H1 (cell line): ENCODE results near the gene EPRS1. TPM values are rescaled to one million over a fixed set of nuclear protein-coding genes. Genes with fewer than 3 reads are reported as not detected.

Experiments used
- CTCF ChIA-PET: fragments of 300-600 bp; sonication (Branson Sonifier 250); formaldehyde crosslinking; loops from one replicate; lab custom pipeline; 2021; ENCODE audit not compliant: partially characterized antibody; lab: Charles Lee
- POLR2A ChIA-PET: fragments of 300-600 bp; sonication (Branson Sonifier 250); formaldehyde crosslinking; loops from one replicate; lab custom pipeline; 2021; ENCODE audit warnings: inconsistent platforms; ENCODE audit not compliant: partially characterized antibody; lab: Charles Lee
- DNase-seq, 2 experiments: peaks; one replicate each; pipeline versions ENCODE4 v3.0.0 to v3.0.0-alpha.2; 2010 to 2022; ENCODE audit warnings: low spot score in 2 of 2, low read depth in 1 of 2, mixed read lengths in 1 of 2
- FAIRE-seq: peaks from 2 replicates; lab custom pipeline; 2011; peaks lifted over from hg19 to GRCh38; lab: Jason Lieb, UNC
- H2AFZ ChIP-seq: 2 replicates; pipeline ENCODE4 v1.8.1; 2012; ENCODE audit warnings: low read length, inconsistent platforms
- H2AK5ac ChIP-seq: 2 replicates; pipeline ENCODE4 v1.6.1; 2013; ENCODE audit warnings: low read depth, low read length
- H2BK120ac ChIP-seq: replicated peaks from 2 replicates; pipeline ENCODE3; 2013; ENCODE audit warnings: low read depth, low read length, inconsistent platforms
- H2BK12ac ChIP-seq: 2 replicates; pipeline ENCODE4 v1.6.1; 2013; ENCODE audit warnings: low read depth, low read length
- H2BK15ac ChIP-seq: 2 replicates; pipeline ENCODE4 v1.6.1; 2013; ENCODE audit warnings: low read length
- H2BK20ac ChIP-seq: 2 replicates; pipeline ENCODE4 v1.6.1; 2013; ENCODE audit warnings: low read length
- H2BK5ac ChIP-seq: 2 replicates; pipeline ENCODE4 v1.6.1; 2013; ENCODE audit warnings: low read depth, low read length
- H3K14ac ChIP-seq: 2 replicates; pipeline ENCODE4 v1.6.1; 2013; ENCODE audit warnings: inconsistent platforms; ENCODE audit not compliant: insufficient read length
- H3K18ac ChIP-seq: 2 replicates; pipeline ENCODE4 v1.6.1; 2013; ENCODE audit warnings: low read length; ENCODE audit errors: extremely low read depth
- H3K23ac ChIP-seq: 2 replicates; pipeline ENCODE4 v1.6.1; 2013; ENCODE audit warnings: inconsistent platforms; ENCODE audit not compliant: insufficient read length
- H3K23me2 ChIP-seq: 2 replicates; pipeline ENCODE4 v1.6.1; 2013; ENCODE audit warnings: low read depth, low read length
- H3K27ac ChIP-seq: 2 replicates; pipeline ENCODE4 v1.6.1; 2011; ENCODE audit warnings: low read depth, low read length, inconsistent platforms
- H3K27me3 ChIP-seq, 4 experiments: replicated peaks in 1 of 4; 1 replicate in 1 of 4; 2 replicates in 3 of 4; pipeline versions ENCODE4 v1.6.1 to v1.8.1; 2011 to 2013; ENCODE audit warnings: low read length in 3 of 4, mild to moderate bottlenecking in 3 of 4, inconsistent platforms in 2 of 4, mixed read lengths in 2 of 4, moderate library complexity in 1 of 4; ENCODE audit not compliant: control insufficient read depth in 3 of 4, insufficient read depth in 3 of 4; ENCODE audit errors: extremely low read depth in 1 of 4
- H3K36me3 ChIP-seq, 4 experiments: 2 replicates each; pipeline versions ENCODE4 v1.6.1 to v1.8.1; 2011 to 2013; ENCODE audit warnings: mild to moderate bottlenecking in 4 of 4, low read length in 3 of 4, moderate library complexity in 2 of 4, control low read depth in 1 of 4, inconsistent platforms in 1 of 4; ENCODE audit not compliant: insufficient read depth in 4 of 4, control insufficient read depth in 2 of 4
- H3K4ac ChIP-seq: replicated peaks from 2 replicates; pipeline ENCODE3; 2013; ENCODE audit warnings: low read length, low read depth, mixed read lengths, inconsistent platforms; ENCODE audit not compliant: insufficient read length
- H3K4me1 ChIP-seq, 4 experiments: replicated peaks in 1 of 4; 1 replicate in 1 of 4; 2 replicates in 3 of 4; pipeline versions ENCODE4 v1.6.1 to v1.8.1; 2011 to 2013; ENCODE audit warnings: low read length in 3 of 4, inconsistent platforms in 2 of 4, mixed read lengths in 1 of 4; ENCODE audit not compliant: insufficient read depth in 4 of 4, control insufficient read depth in 3 of 4
- H3K4me2 ChIP-seq, 2 experiments: 2 replicates each; pipeline versions ENCODE4 v1.6.1 to v1.8.1; 2011 to 2013; ENCODE audit warnings: low read depth in 2 of 2, low read length in 2 of 2, control low read depth in 1 of 2, inconsistent platforms in 1 of 2, mild to moderate bottlenecking in 1 of 2; ENCODE audit not compliant: insufficient read depth in 1 of 2
- H3K4me3 ChIP-seq, 4 experiments: fragments of 200-600, 300-600 bp in 1 of 4; sonication (generic), shearing (Covaris generic), sonication (Bioruptor Twin) in 1 of 4; 2 replicates each; pipeline versions ENCODE4 v1.5.1 to v1.8.1; 2011 to 2016; ENCODE audit warnings: low read length in 4 of 4, low read depth in 3 of 4, control low read depth in 2 of 4, inconsistent platforms in 2 of 4, mild to moderate bottlenecking in 2 of 4, mixed read lengths in 1 of 4, moderate library complexity in 1 of 4; ENCODE audit not compliant: insufficient read depth in 2 of 4; ENCODE audit errors: extremely low read depth in 1 of 4
- H3K56ac ChIP-seq: replicated peaks from 2 replicates; pipeline ENCODE3; 2013; ENCODE audit warnings: low read depth, mild to moderate bottlenecking, mixed read lengths, low read length, inconsistent platforms; ENCODE audit not compliant: insufficient read length
- H3K79me1 ChIP-seq: 2 replicates; pipeline ENCODE4 v1.6.1; 2013; ENCODE audit warnings: low read depth, low read length, control low read depth
- H3K79me2 ChIP-seq, 2 experiments: 2 replicates each; pipeline versions ENCODE4 v1.6.1 to v1.8.1; 2012 to 2013; ENCODE audit warnings: low read length in 2 of 2, mild to moderate bottlenecking in 2 of 2, inconsistent platforms in 1 of 2; ENCODE audit not compliant: insufficient read depth in 2 of 2, control insufficient read depth in 1 of 2
- H3K9ac ChIP-seq, 4 experiments: replicated peaks in 1 of 4; 1 replicate in 1 of 4; 2 replicates in 3 of 4; pipeline versions ENCODE4 v1.6.1 to v1.8.1; 2011 to 2013; ENCODE audit warnings: low read depth in 3 of 4, low read length in 3 of 4, control low read depth in 2 of 4, mild to moderate bottlenecking in 2 of 4, moderate library complexity in 2 of 4, inconsistent platforms in 1 of 4; ENCODE audit errors: extremely low read depth in 1 of 4
- H3K9me3 ChIP-seq, 2 experiments: 2 replicates each; pipeline versions ENCODE4 v1.6.1 to v1.8.1; 2012 to 2013; ENCODE audit warnings: mild to moderate bottlenecking in 2 of 2, moderate library complexity in 2 of 2, control low read depth in 1 of 2, inconsistent platforms in 1 of 2, low read depth in 1 of 2, low read length in 1 of 2, mixed read lengths in 1 of 2; ENCODE audit not compliant: insufficient read depth in 2 of 2
- H4K20me1 ChIP-seq, 2 experiments: replicated peaks in 1 of 2; 2 replicates each; pipeline versions ENCODE3 to v1.8.1; 2011 to 2013; ENCODE audit warnings: inconsistent platforms in 2 of 2, low read length in 2 of 2, mild to moderate bottlenecking in 1 of 2; ENCODE audit not compliant: insufficient read depth in 2 of 2, control insufficient read depth in 1 of 2
- H4K5ac ChIP-seq: 2 replicates; pipeline ENCODE4 v1.6.1; 2013; ENCODE audit warnings: low read length, low read depth, mixed read lengths, inconsistent platforms; ENCODE audit not compliant: insufficient read length
- H4K8ac ChIP-seq: 2 replicates; pipeline ENCODE4 v1.8.0; 2013; ENCODE audit warnings: mild to moderate bottlenecking, moderate library complexity, low read length, inconsistent platforms; ENCODE audit not compliant: insufficient read depth; ENCODE audit errors: extremely low read depth
- H4K91ac ChIP-seq: replicated peaks from 2 replicates; pipeline ENCODE3; 2013; ENCODE audit warnings: low read length, mixed read lengths, inconsistent platforms; ENCODE audit not compliant: insufficient read length
- ASH2L ChIP-seq: fragments of 200-600, 300-600 bp; sonication (generic); IDR thresholded peaks from one replicate; pipeline ENCODE4 v1.7.1; 2017; ENCODE audit warnings: low read length
- BACH1 ChIP-seq: IDR thresholded peaks from 2 replicates; pipeline ENCODE4 v1.6.1; 2012; ENCODE audit warnings: low read length, improper control_type of control experiment
- CBX8 ChIP-seq: fragments of 300-800, 300-1000 bp; sonication (generic); IDR thresholded peaks from 2 replicates; pipeline ENCODE4 v1.7.1; 2016; ENCODE audit warnings: low read depth, low read length, borderline replicate concordance
- CEBPB ChIP-seq: IDR thresholded peaks from 2 replicates; pipeline ENCODE4 v1.6.1; 2012; ENCODE audit warnings: low read depth, low read length
- CREB1 ChIP-seq: IDR thresholded peaks from 2 replicates; pipeline ENCODE4 v1.6.1; 2012; ENCODE audit warnings: inconsistent platforms
- GTF2F1 ChIP-seq: IDR thresholded peaks from 2 replicates; pipeline ENCODE4 v1.6.1; 2012; ENCODE audit warnings: low read depth, low read length, improper control_type of control experiment, borderline replicate concordance
- KDM1A ChIP-seq: fragments of 200-600, 300-600 bp; sonication (generic); IDR thresholded peaks from 2 replicates; pipeline ENCODE4 v1.7.1; 2016; ENCODE audit warnings: mild to moderate bottlenecking, low read length, borderline replicate concordance
- KDM5A ChIP-seq: fragments of 200-600 bp; IDR thresholded peaks from 2 replicates; pipeline ENCODE4 v1.7.1; 2012; ENCODE audit warnings: mild to moderate bottlenecking, low read length, inconsistent platforms, mixed read lengths
- NANOG ChIP-seq: IDR thresholded peaks from 2 replicates; pipeline ENCODE4 v1.6.1; 2011; ENCODE audit warnings: low read length, low read depth, mild to moderate bottlenecking, inconsistent platforms; ENCODE audit not compliant: insufficient read depth, poor library complexity, severe bottlenecking
- POLR2A ChIP-seq, 2 experiments: IDR thresholded peaks; 1 replicate in 1 of 2; 2 replicates in 1 of 2; pipeline ENCODE4 v1.6.1; 2011; ENCODE audit warnings: low read depth in 2 of 2, low read length in 2 of 2, mild to moderate bottlenecking in 2 of 2; ENCODE audit errors: control extremely low read depth in 1 of 2
- POLR2AphosphoS5 ChIP-seq: IDR thresholded peaks from 2 replicates; pipeline ENCODE4 v1.6.1; 2011; ENCODE audit warnings: low read depth, low read length
- SP4 ChIP-seq: IDR thresholded peaks from 2 replicates; pipeline ENCODE4 v1.6.1; 2012; ENCODE audit warnings: low read length, inconsistent platforms
- WGBS, 2 experiments: shearing (Covaris generic) in 1 of 2; methylation state at CpG; one replicate each; pipeline versions ENCODE4 v1.1.6 to v1.1.7; 2013 to 2015; ENCODE audit warnings: low lambda C conversion rate in 2 of 2, mixed read lengths in 2 of 2, inconsistent platforms in 1 of 2, low coverage in 1 of 2, missing lambda C conversion rate in 1 of 2; ENCODE audit not compliant: insufficient replicate concordance in 2 of 2, insufficient coverage in 1 of 2, insufficient read length in 1 of 2; ENCODE audit errors: extremely low coverage in 1 of 2, missing lambda C conversion rate in 1 of 2; 5-methylcytosine and 5-hydroxymethylcytosine counted together
- polyA plus RNA-seq, 7 experiments: library from polyadenylated mRNA; depleted of rRNA in 3 of 7; stranded (reverse) in 5 of 7; unstranded in 2 of 7; fragments of >200 nt in 5 of 7; fragments of 200-250 nt in 2 of 7; gene quantifications; 1 replicate in 5 of 7; 2 replicates in 1 of 7; 4 replicates in 1 of 7; pipeline versions ENCODE4 v1.2.1 to v1.2.3, GENCODE V29; 2011 to 2013; ENCODE audit warnings: missing spikeins in 2 of 7, mixed read lengths in 2 of 7
- total RNA-seq: library from RNA; stranded (reverse); fragmentation: NEBNext Ultra II Directional; extraction: Animal tissue kit (Norgen Biotek cat#: 25700); gene quantifications from 2 replicates; pipeline ENCODE4 v1.2.1, GENCODE V29; 2021
- TF ChIP-seq, protein P1 (sequence below): IDR thresholded peaks from 2 replicates; pipeline ENCODE4 v1.6.1; 2011; ENCODE audit warnings: low read length, improper control_type of control experiment

EPRS1 gene
- total and polyA plus RNA-seq, 2 of the 8 experiments (the other 6 are each of a cell fraction or from before 2014, with no cell fraction given) = 38.4 to 171 TPM

DNA sequence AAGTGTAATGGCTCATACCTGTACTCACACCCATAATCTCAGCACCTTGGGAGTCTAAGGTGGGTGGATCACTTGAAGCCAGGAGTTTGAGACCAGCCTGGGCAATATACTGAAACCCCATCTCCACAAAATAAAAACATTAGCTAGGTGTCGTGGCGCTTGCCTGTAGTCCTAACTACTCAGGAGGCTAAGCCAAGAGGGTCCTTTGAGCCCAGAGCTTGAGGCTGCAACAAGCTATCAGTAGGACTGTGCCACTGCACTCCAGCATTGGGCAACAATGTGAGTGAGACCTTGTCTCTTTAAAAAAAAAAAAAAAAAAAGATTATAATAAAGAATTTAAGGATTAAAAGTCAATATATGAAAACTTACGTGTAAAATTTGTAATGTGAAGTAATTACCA is 31.6 kb upstream of the EPRS1 start:
- CTCF ChIA-PET = interaction anchor here (1.3 kb wide), 1 partner anchor 69 kb away, joined by 3 read pairs; no protein-coding TSS in a partner anchor
- TF ChIP-seq CBX8 = no peak
- TF ChIP-seq CREB1 = no peak
- no peak for TF ChIP-seq GTF2F1
- no peak for TF ChIP-seq POLR2A (IDR thresholded peaks at IDR 0.05; ENCODE audit: control extremely low read depth in 1 of 2, low read depth in 2 of 2, low read length in 2 of 2)
- no peak for TF ChIP-seq KDM5A
- no peak for TF ChIP-seq ASH2L
- no peak for TF ChIP-seq NANOG
- TF ChIP-seq SP4 = no peak
- TF ChIP-seq, protein P1, sequence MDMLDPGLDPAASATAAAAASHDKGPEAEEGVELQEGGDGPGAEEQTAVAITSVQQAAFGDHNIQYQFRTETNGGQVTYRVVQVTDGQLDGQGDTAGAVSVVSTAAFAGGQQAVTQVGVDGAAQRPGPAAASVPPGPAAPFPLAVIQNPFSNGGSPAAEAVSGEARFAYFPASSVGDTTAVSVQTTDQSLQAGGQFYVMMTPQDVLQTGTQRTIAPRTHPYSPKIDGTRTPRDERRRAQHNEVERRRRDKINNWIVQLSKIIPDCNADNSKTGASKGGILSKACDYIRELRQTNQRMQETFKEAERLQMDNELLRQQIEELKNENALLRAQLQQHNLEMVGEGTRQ = no peak
- no peak for TF ChIP-seq BACH1
- no peak for TF ChIP-seq POLR2AphosphoS5
- no peak for TF ChIP-seq KDM1A
- TF ChIP-seq CEBPB = no peak

More for the DNA sequence above, 31.6 kb upstream of the EPRS1 start:
- Histone ChIP-seq H3K36me3 (no peaks in the 10 kb centered on the region; a peak in 1 of 8 replicates), H4K91ac (no peak overlapping the region), H3K18ac (no peak overlapping the region), H3K4ac (no peak overlapping the region), H4K8ac (no peak overlapping the region), H3K9ac (no peak overlapping the region), H4K20me1 (peaks cover 0 to 2% of the 10 kb centered on the region in 2 experiments), H2AFZ (no peak overlapping the region), H3K9me3 (no peaks in the 10 kb centered on the region), H3K4me2 (no peak overlapping the region), H2BK5ac (no peak overlapping the region), H3K79me1 (no peaks in the 10 kb centered on the region), H3K4me1 (no peaks in the 10 kb centered on the region), H4K5ac (no peak overlapping the region), H2BK20ac (no peak overlapping the region), H3K4me3 (no peak overlapping the region), H3K14ac (no peak overlapping the region), H3K56ac (peak overlapping the region; percentile 59), H3K27ac (no peak overlapping the region), H2AK5ac (no peak overlapping the region), H2BK12ac (no peak overlapping the region), H2BK15ac (no peak overlapping the region), H3K79me2 (no peaks in the 10 kb centered on the region), H3K27me3 (no peaks in the 10 kb centered on the region), H3K23ac (no peak overlapping the region), H3K23me2 (no peaks in the 10 kb centered on the region), H2BK120ac (no peak overlapping the region)
- POLR2A ChIA-PET = interaction anchor here (1.1 kb wide), 1 partner anchor 13 kb away, joined by 3 read pairs; no protein-coding TSS in a partner anchor
- 81% methylated on average over 3 of the region's 3 CpGs; no CpG with 5 or more reads in 1 of the 2 experiments for WGBS, 2 experiments
- FAIRE-seq = no peak
- no peak for DNase-seq
